Spleen (tissue), 7 donors: ENCODE measurements around the gene ETDC.
A peak's percentile ranks its signal among the peaks of the same experiment; 100 is the strongest.

Source experiments
- POLR2A ChIP-seq, 3 donors: fragments of 450-650 bp; IDR thresholded peaks; one replicate each; pipeline ENCODE4 v1.5.1; 2017; ENCODE audit warnings: antibody characterized with exemption in 3 of 3, mild to moderate bottlenecking in 1 of 3
- POLR2AphosphoS5 ChIP-seq, 3 donors: sonication (generic); formaldehyde crosslinking; IDR thresholded peaks; one replicate each; pipeline ENCODE4 v1.5.1; 2017; ENCODE audit warnings: antibody characterized with exemption in 3 of 3
- TF ChIP-seq, protein P1 (sequence below), 11 experiments: fragments of 200-600 bp in 7 of 11; fragments of 450-650 bp in 4 of 11; sonication (generic) in 4 of 11; IDR thresholded peaks in 8 of 11; conservative IDR thresholded peaks in 3 of 11; 1 replicate in 7 of 11; 2 replicates in 4 of 11; pipeline versions ENCODE4 v1.4.0 to v1.8.0; 2016 to 2021; ENCODE audit warnings: antibody characterized with exemption in 11 of 11, inconsistent platforms in 4 of 11, mild to moderate bottlenecking in 1 of 11
- donor health status: DM: no; HTN: no; CAD: no; lungs with moderate emphysema.
- donor health status: DM: no; HTN: no; CAD: no.
- donor health status: DM: no; HTN: no; CAD: no.

DNA sequence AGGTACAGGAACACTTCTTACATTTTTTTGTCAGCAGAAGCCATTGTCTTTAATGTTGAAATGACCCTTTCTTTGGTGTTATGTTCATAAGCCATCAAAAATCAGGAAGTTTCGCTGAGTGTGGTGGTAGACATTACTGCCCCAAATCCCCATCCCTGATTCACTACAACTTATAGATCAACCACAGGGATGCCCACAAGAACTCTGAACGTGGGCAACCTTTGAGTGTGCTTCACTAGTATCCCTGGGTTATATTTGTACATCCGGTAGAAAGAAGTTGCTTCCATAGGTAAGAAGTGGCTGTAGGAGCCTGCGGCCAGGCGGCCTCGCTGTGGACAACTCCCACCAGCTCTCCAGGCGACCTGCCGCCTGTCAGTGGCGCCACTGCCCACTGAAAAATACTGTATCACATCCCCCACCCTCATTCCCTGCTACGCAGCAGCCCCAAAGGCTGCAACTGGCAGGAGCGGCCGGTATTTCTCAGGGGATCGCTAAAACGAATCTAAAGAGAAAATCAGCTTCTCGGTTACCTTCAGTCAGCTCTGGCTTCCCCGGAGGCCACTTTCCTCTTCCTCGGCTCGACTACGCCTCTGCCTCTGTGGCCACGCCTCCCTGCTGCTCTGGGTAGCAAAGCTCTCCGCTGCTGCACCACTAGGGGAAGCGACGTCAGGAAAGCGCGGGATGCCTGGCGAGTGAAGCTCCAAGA is 13.9 kb upstream of the ETDC start:
- TF ChIP-seq, protein P1, sequence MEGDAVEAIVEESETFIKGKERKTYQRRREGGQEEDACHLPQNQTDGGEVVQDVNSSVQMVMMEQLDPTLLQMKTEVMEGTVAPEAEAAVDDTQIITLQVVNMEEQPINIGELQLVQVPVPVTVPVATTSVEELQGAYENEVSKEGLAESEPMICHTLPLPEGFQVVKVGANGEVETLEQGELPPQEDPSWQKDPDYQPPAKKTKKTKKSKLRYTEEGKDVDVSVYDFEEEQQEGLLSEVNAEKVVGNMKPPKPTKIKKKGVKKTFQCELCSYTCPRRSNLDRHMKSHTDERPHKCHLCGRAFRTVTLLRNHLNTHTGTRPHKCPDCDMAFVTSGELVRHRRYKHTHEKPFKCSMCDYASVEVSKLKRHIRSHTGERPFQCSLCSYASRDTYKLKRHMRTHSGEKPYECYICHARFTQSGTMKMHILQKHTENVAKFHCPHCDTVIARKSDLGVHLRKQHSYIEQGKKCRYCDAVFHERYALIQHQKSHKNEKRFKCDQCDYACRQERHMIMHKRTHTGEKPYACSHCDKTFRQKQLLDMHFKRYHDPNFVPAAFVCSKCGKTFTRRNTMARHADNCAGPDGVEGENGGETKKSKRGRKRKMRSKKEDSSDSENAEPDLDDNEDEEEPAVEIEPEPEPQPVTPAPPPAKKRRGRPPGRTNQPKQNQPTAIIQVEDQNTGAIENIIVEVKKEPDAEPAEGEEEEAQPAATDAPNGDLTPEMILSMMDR (IDR thresholded peaks at IDR 0.05 in 8 of 11, conservative IDR thresholded peaks at IDR 0.05 in 3 of 11): peak in 4 of 11 experiments; percentile 17 to 42 (median 28)
- peak; percentile 10 to 30 (median 12) for TF ChIP-seq POLR2AphosphoS5 (IDR thresholded peaks at IDR 0.05)
- TF ChIP-seq POLR2A (IDR thresholded peaks at IDR 0.05): no peak
